Transverse colon (tissue), 4 donors: ENCODE results near the gene ATP13A5. TPM values are rescaled to one million over a fixed set of nuclear protein-coding genes. Genes with fewer than 3 reads are reported as not detected.

Experiments
- DNase-seq: peaks from one replicate; pipeline ENCODE4 v3.0.0-alpha.2; 2019
- H3K27ac ChIP-seq, 4 donors: fragments of 200-600 bp; sonication (generic); 2 replicates each; pipeline ENCODE4 v1.5.1; 2016 to 2018; ENCODE audit warnings: inconsistent platforms in 4 of 4
- H3K27me3 ChIP-seq: fragments of 200-600 bp; sonication (generic); 2 replicates; pipeline ENCODE4 v1.5.1; 2017; ENCODE audit warnings: inconsistent platforms
- H3K36me3 ChIP-seq, 4 donors: fragments of 200-600 bp; sonication (generic); 2 replicates each; pipeline ENCODE4 v1.5.1; 2017 to 2019; ENCODE audit warnings: inconsistent platforms in 4 of 4
- H3K4me1 ChIP-seq, 4 donors: fragments of 200-600 bp; sonication (generic); 2 replicates each; pipeline ENCODE4 v1.5.1; 2017 to 2020; ENCODE audit warnings: inconsistent platforms in 4 of 4
- H3K4me3 ChIP-seq, 4 donors: fragments of 200-600 bp; sonication (generic); 1 replicate in 1 of 4; 2 replicates in 3 of 4; pipeline versions ENCODE4 v1.5.1 to v1.6.1; 2017 to 2019; ENCODE audit warnings: inconsistent platforms in 4 of 4
- H3K9me3 ChIP-seq, 2 donors: fragments of 200-600 bp; sonication (generic); 2 replicates each; pipeline ENCODE4 v1.5.1; 2017 to 2019; ENCODE audit warnings: inconsistent platforms in 2 of 2
- EP300 ChIP-seq: sonication (generic); formaldehyde crosslinking; IDR thresholded peaks from one replicate; pipeline ENCODE4 v1.6.1; 2017; ENCODE audit warnings: antibody characterized with exemption, low read depth
- POLR2A ChIP-seq: fragments of 450-650 bp; IDR thresholded peaks from one replicate; pipeline ENCODE4 v1.6.1; 2016; ENCODE audit warnings: antibody characterized with exemption, mild to moderate bottlenecking, moderate library complexity
- POLR2AphosphoS5 ChIP-seq, 3 donors: sonication (generic); formaldehyde crosslinking; IDR thresholded peaks; one replicate each; pipeline ENCODE4 v1.6.1; 2016; ENCODE audit warnings: antibody characterized with exemption in 3 of 3
- WGBS, 2 donors: methylation state at CpG; one replicate each; pipeline ENCODE4 v1.1.5; 2018; ENCODE audit warnings: low coverage in 1 of 2; 5-methylcytosine and 5-hydroxymethylcytosine counted together
- in situ Hi-C, 4 donors: fragments of 200-750 bp; cut with MboI; loops; one replicate each; pipeline versions ENCODE4 v1.15.0 to v1.15.1; 2017; ENCODE audit warnings: low sequenced_read_pairs in 3 of 4, low pct_ligation_motif_present in 1 of 4, low pct_unique_long_range_greater_than_20kb in 1 of 4
- intact Hi-C: fragments of 100-400 bp; cut with DNase I; formaldehyde crosslinking; loops from one replicate; pipeline ENCODE4 v1.15.1; 2023; ENCODE audit warnings: low total_unique reads
- total RNA-seq, 4 donors: library from RNA; depleted of rRNA; stranded (reverse); fragments of >200 nt; gene quantifications; one replicate each; pipeline ENCODE4 v1.1.0, GENCODE V29; 2016
- TF ChIP-seq, protein P1 (sequence below), 5 experiments: fragments of 200-600 bp in 3 of 5; fragments of 450-650 bp in 2 of 5; sonication (generic) in 3 of 5; IDR thresholded peaks; 1 replicate in 2 of 5; 2 replicates in 3 of 5; pipeline ENCODE4 v1.5.1; 2016 to 2017; ENCODE audit warnings: antibody characterized with exemption in 5 of 5, inconsistent platforms in 3 of 5, mild to moderate bottlenecking in 2 of 5, moderate library complexity in 1 of 5

ATP13A5 gene
- total RNA-seq, 4 donors from 2014 or later: not detected

DNA sequence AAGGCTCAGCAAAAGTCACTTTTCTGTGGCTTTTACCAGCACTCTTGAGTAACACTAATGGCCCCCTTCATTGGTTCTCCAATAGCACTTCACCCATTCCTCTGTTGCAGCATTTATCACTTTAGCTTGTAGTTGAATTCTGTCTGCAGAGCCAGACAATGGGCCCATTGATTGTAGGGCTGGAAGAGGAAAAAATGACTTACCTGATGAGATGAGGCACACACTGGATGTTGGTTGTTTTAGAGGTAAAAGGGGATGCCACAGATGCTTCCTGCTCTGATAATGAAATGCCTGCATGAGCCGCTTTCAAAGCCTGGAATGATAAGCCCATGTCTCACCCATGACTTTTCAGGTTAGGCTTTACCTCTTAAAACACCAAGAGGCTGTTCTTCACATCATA, 73.2 kb downstream of the ATP13A5 start:
- no peak for DNase-seq
- no peaks in the 10 kb centered on the region for H3K9me3 ChIP-seq
- H3K27me3 ChIP-seq: no peaks in the 10 kb centered on the region
- H3K4me3 ChIP-seq: no peak overlapping the region
- 100% methylated on average over 1 of the region's 1 CpG for WGBS, 2 donors
- in situ Hi-C loops (no loop called here), intact Hi-C loops (no loop called here)
- no peak overlapping the region for H3K27ac ChIP-seq
- H3K4me1 ChIP-seq: no peaks in the 10 kb centered on the region
- H3K36me3 ChIP-seq: no peaks in the 10 kb centered on the region
- no peak for TF ChIP-seq POLR2A
- no peak for TF ChIP-seq POLR2AphosphoS5 (IDR thresholded peaks at IDR 0.05)
- TF ChIP-seq, protein P1, sequence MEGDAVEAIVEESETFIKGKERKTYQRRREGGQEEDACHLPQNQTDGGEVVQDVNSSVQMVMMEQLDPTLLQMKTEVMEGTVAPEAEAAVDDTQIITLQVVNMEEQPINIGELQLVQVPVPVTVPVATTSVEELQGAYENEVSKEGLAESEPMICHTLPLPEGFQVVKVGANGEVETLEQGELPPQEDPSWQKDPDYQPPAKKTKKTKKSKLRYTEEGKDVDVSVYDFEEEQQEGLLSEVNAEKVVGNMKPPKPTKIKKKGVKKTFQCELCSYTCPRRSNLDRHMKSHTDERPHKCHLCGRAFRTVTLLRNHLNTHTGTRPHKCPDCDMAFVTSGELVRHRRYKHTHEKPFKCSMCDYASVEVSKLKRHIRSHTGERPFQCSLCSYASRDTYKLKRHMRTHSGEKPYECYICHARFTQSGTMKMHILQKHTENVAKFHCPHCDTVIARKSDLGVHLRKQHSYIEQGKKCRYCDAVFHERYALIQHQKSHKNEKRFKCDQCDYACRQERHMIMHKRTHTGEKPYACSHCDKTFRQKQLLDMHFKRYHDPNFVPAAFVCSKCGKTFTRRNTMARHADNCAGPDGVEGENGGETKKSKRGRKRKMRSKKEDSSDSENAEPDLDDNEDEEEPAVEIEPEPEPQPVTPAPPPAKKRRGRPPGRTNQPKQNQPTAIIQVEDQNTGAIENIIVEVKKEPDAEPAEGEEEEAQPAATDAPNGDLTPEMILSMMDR (IDR thresholded peaks at IDR 0.05): no peak
- TF ChIP-seq EP300: no peak

DNA sequence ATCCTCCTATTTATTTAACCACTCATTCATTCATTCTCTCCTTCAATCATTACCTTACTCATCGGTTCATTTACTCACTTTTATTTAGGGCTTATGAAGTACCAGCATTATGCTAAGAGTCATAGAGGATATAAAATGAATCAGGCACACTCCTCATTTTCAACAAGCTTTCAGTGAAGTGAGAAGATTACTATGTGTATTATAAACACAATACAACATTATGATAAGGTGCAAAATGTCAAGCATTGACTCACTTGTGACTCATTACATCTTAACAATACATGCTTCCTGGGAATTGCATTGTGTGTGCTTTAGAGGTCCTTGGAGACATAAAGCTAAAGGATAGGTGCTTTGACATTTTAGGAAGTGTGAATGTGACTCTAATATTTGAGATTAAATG, 77.1 kb downstream of the ATP13A5 start:
- no peak overlapping the region for H3K4me3 ChIP-seq
- H3K27ac ChIP-seq: no peak overlapping the region
- no peak for DNase-seq
- H3K9me3 ChIP-seq: no peaks in the 10 kb centered on the region
- in situ Hi-C loops (no loop called here), intact Hi-C loops (no loop called here)
- no peaks in the 10 kb centered on the region for H3K27me3 ChIP-seq
- H3K4me1 ChIP-seq: no peaks in the 10 kb centered on the region
- WGBS, 2 donors: 62 to 69% methylated on average over 1 of the region's 1 CpG
- TF ChIP-seq POLR2A (no peak), EP300 (no peak), POLR2AphosphoS5 (IDR thresholded peaks at IDR 0.05) (no peak)
- TF ChIP-seq, protein P1 (IDR thresholded peaks at IDR 0.05): no peak
- no peaks in the 10 kb centered on the region for H3K36me3 ChIP-seq

DNA sequence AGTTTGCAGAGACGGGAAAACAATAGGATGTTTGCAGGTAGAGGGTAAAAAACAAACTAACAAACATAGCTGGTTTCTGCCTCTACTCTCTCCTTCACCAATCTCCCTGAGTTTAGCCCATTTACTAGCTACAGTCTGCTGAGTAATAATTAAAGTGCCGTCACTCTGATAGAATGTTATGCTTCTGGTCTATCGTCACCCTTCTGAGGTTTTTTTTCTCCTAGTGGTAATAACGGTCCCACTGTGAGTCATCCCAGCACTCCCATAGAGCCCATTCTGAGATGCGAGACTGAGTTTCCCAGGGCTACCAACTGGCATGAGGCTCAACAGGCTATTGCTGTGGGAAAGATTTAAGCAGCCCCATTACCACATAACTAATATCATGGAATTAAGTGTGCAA, 81.1 kb downstream of the ATP13A5 start:
- no peaks in the 10 kb centered on the region for H3K9me3 ChIP-seq

DNA sequence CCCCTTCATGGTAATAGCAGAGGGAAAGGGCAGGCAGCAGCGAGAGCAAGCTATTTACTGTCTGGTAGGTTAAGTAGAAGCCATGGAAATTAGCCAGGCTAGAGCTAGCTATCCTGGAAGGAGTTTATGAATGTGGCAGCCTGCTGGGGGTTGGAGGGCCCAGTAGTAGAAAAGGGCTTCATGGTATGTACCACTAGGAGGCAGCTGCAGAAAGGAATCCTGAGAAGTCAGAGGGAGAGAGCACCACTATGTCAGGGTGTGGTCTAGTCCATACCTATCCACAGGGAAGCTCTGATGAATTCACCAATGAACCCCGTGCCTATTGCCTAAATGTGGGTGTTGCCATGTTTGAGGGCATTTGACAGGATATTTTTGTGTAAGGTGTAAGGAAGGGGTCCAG, 82.6 kb downstream of the ATP13A5 start:
- Histone ChIP-seq H3K9me3 (no peaks in the 10 kb centered on the region), H3K27ac (no peak overlapping the region), H3K36me3 (no peaks in the 10 kb centered on the region), H3K4me1 (no peaks in the 10 kb centered on the region), H3K27me3 (no peaks in the 10 kb centered on the region), H3K4me3 (no peak overlapping the region)
- DNase-seq: no peak
- intact Hi-C loops: no loop called here
- WGBS, 2 donors: 50 to 66% methylated on average over 1 to 2 of the region's 2 CpGs
- no peak for TF ChIP-seq EP300
- TF ChIP-seq, protein P1 (IDR thresholded peaks at IDR 0.05): no peak
- TF ChIP-seq POLR2AphosphoS5 (IDR thresholded peaks at IDR 0.05): no peak
- TF ChIP-seq POLR2A: no peak
- in situ Hi-C loops: no loop called here

More for the DNA sequence above, 81.1 kb downstream of the ATP13A5 start:
- no peaks in the 10 kb centered on the region for H3K27me3 ChIP-seq
- no peak overlapping the region for H3K4me3 ChIP-seq
- intact Hi-C loops (no loop called here), in situ Hi-C loops (no loop called here)
- 77% methylated on average over 5 of the region's 5 CpGs for WGBS, 2 donors
- no peak for DNase-seq
- H3K27ac ChIP-seq: no peak overlapping the region
- no peaks in the 10 kb centered on the region for H3K36me3 ChIP-seq
- TF ChIP-seq POLR2AphosphoS5 (IDR thresholded peaks at IDR 0.05) (no peak), EP300 (no peak), POLR2A (no peak)
- TF ChIP-seq, protein P1 (IDR thresholded peaks at IDR 0.05): no peak
- H3K4me1 ChIP-seq: no peaks in the 10 kb centered on the region
